ENCODE measurements around the gene RAB22A.

The RAB22A gene

DNA sequence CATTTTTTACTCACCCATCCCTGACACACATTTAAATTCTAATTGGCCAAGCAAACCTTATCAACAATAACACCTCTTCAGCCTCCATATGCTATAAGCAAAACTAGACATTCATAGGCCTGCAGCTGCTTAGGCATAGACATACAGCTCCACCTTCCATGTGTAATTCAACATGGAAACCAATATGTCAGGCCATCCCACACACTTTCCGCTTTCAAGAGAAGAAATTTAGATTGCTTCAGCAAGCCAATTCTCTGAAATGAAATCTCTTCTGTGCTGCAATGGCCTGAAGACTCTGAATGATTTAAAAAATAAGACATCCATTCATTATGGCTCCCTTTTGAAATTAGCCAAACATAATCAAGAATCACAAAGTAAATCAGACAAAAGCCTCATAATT lies 4.5 kb upstream of the RAB22A start:
- DNase-seq, result no peak

DNA sequence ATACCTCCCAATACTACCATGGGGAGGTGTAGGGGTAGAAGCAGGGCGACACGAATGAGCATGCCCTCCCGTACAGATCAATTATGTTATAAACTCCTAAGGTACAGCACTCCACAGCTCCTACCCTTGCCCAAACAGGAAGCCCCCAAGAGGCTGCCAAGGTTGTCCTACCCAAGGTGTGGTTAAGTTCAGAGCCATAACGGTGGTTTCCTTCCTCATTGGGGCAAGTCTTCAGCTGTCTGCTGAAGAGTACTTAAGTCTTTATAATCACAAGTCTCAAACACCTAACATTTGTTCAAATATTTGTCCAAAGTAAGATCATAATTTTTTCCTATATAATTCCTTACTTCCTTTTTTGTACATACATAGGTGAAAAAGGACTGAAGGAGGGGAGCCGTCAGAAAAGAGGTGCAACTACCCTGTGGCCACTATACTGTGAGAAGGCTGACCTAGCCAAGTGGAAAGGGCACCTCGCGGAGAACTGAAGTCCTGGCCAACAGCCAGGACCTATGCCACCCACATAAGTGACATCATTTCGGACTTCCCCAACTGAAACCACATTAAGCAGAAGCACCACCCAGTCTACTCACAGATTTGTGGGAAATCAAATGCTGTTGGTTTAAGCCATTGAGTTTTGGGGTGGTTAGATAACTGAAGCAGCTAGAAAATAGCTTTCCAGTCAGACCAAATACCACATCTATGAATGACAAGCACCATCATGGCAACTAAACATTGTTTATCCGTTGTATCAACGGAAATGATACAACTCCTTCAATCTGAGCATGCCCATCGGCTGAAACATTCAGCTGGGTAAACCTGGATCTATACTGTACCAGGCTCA lies 2.9 kb upstream of the RAB22A start:
- DNase-seq, result peak; percentile 74

DNA sequence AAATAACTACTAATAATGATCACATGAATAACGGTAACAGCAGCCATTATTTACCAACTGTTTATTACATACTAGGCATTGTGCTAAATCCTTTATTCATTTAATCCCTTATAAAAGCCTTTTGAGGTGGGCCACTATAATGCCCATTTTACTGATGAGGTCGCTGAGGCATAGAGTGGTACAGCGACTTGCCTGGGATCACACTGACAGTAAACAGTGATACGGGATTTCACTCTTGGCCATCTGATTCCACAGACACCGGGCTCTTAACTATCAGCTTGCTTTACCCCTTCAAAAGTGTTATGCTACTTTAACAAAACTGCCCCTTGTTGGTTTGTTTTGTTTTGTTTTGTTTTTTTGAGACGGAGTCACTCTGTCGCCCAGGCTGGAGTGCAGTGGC lies 2.2 kb upstream of the RAB22A start:
- DNase-seq, result no peak

DNA sequence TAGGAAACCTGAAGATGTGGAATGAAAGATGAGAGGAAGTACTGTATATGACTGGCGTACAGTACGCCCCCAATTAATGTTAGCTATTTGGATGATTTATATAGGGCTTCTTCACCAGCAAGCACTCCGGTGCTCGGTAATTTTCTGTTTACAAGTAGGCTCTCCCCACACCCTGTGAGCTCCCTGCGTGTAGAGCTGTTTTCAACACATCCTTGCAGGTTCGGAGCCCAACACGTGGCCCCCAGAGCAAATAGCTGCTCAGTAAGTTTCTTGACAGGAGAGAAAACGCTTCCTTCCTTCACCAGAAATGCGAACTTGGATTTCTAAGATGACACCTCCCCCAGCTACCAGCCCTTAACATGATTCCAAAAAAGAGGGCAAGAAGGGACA lies 1.2 kb upstream of the RAB22A start:
- DNase-seq, result peak; percentile 47

DNA sequence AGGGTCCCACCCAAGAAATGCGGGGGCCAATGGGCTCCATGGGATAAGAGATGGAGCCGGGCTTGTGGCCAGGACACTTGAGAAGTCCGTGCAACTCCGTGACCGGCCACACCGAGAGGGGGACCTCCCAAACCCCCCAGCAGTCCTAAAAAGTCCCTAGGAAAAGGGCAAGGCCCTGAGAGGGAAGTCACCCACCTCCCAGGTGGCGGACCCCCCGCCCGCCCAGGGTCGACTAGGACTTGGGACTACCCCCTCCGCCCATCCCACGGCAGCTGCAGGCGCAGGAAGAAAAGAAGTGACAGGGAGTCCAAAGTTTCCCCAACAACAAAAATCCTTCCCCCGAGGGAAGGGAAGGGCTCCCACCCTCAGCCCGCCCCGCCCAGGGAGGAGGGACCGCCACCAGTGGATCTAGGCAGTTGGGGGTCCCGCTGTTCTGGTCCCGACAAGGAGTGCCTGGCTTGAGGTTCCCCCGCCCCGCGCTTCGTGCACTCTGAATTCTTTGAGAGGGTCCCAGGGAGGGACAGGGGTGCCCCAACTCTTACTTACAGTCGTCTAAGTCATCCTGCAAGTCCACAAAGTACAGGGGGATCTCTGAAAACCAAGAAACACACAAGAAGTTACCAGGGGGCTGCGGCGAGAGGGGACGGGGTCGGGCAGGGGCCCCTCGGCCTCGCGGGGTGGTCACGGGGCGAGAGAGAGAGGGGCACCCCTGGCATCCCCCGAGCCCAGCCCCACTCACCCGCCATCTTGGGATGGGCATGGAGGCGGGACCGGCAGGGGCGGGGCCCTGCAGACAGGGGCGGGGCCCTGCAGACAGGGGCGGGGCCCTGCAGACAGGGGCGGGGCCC lies 611 bp upstream of the RAB22A start:
- DNase-seq, result peak; percentile 77

DNA sequence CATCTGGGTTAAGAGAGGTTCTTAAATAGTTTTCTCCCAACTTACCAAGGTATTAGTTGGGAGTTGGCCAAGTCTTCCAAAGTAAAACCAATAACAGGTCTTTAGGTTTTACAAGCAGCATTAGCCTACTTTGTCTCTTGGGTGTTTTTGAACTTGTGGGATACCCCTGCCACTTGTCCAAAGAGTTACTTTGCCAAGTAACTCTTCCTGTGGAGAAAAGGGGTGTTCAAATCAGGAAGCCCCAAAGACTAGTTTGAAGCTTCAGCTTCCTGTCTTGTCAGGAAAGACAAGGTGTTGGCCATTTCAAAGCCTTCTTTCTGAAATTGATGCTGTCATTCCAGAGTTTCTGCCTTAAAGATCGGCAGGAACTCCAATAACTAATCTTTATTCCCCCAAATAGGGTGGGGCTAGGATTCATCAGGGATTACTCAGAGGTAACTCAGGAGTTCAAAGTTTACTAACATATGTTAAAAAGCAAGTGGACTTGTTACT lies 822 bp downstream of the RAB22A start:
- DNase-seq, result no peak

DNA sequence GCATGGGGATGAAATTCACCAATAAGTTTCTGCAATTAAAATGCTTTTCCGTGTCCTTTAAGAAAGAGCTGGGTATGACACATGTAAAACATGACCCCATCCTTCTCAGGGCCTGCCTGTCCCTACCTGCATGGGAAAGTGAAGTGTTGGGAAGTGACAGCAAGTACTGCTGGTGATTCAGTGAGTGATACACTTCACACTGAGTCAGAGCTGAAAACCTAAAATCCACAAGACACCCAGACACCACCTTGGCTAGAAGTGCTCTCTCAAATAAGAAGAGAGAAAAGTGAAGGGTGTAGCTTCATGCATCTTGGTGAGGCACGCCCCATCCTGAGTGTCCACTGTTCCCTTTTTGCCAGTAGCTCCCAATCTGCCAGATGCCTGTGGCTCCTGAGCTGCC lies 3.3 kb downstream of the RAB22A start:
- no peak for DNase-seq

DNA sequence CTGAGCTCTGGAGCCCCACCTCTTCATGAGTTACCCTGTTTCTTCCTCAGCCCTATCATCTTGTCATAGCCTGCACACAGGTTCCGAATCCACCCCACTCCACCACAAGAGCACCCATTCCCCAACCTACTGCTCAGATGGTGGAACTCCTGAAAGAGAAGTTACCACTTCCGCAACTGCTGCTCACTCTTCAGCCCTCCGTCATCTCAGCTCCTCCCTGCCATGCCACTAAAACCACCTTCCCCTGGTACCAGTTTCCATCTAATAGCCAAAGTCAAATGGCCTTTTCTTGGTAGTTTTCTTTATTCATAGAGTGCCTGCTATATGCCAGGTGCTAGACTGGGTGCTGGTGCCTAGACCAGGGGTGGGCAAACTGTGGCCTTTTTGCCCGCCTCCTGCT lies 3.9 kb downstream of the RAB22A start:
- DNase-seq, result no peak

DNA sequence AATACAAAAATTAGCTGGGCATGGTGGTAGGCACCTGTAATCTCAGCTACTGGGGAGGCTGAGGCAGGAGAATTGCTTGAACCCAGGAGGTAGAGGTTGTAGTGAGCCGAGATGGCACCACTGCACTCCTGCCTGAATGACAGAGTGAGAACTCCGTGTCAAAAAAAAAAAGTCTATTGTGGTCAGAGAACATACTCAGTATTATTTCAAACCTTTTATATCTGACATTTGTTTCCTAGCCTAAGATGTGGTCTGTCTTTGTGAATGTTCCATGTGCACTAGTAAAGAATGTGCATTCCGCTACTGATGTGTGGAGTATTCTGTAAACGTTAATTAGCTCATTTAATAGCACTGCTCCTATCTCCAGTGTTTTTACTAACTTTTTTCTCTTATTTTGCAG lies 11.7 kb downstream of the RAB22A start:
- no peak for DNase-seq

DNA sequence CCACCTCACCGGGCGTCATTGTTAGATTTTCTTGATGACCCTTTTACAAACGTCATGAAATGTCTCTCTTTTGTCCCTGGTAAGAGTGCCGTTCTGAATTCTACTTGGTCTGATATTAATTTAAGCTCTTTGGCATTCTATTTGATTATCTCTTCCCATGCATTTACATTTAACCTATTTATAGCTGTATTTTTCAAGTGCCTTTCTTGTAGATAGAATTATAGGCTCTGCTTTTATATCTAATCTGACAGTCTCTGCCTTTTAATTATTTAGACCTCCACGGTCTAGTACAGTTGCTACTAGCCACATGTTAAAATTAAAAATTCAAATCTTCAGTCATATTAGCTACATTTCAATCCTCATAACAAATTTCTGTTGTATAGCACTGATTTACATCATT lies 12.6 kb downstream of the RAB22A start:
- DNase-seq, result no peak

DNA sequence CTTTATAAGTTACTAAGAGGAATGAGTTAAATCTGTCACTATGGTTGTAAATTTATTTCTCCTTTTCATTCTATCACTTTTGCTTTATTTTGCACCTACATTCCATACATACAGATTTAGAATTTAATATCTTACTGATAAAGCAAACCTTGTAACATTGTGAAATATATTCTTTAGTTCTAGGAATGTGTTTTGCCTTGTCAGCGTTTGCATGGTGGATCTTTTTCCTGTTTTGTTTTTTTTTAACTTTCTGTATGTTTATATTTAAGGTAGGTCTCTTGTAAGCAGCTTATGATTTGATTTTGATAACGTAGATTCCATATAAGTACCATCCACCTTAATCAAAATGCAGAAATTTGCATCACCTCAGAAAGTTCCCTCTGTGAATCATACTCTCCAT lies 16.4 kb downstream of the RAB22A start:
- DNase-seq, result no peak

DNA sequence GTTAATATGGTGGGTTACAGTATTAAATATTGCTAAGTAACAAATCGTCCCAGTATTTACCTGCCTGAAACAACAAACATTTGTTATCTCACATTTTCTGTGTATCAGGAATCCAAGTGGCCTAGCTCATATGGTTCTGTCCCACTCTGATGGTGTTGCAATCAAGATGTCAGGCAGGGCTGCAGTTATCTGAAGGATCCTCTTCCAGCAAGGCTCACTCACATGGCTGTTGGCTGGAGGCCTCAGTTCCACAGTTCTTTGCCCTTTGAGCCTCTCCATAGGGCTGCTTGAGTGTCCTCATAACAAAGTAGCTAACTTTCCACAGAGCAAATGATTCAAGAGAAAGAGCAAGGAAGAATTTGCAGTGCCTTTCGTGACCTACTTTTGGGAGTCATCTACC lies 17.7 kb downstream of the RAB22A start:
- no peak for DNase-seq

DNA sequence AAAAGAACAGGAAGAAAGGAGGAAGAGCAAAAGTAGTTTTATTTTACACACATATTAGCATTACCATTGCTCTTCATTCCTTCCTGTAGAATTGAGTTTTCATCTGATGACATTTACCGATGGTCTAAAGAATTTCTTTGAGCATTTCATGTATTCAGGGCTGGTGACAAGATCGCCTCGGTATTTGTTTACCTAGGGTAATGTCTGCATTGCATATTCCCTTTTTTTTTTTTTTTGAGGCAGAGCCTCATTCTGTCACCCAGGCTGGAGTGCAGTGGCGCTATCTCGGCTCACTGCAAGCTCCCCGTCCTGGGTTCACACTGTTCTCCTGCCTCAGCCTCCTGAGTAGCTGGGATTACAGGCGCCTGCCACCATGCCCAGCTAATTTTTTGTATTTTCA lies 19.3 kb downstream of the RAB22A start:
- DNase-seq, result no peak

DNA sequence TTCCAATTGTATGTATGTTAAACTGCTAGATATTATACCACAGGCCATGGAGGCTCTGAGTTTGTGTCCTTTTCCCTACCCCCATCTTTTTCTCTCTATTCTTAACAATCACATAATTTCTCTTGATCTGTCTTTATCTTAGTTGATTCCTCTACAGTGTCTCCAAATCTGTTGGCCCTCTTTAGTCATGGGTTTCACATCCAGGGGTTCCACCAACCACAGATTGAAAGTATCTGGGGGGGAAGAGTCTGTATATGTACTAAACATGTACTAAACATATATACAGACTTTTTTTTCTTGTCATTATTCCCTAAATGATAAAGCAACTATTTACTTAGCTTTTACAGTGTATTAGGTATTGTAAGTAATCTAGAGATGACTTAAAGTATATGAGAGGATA lies 20.2 kb downstream of the RAB22A start:
- no peak for DNase-seq

DNA sequence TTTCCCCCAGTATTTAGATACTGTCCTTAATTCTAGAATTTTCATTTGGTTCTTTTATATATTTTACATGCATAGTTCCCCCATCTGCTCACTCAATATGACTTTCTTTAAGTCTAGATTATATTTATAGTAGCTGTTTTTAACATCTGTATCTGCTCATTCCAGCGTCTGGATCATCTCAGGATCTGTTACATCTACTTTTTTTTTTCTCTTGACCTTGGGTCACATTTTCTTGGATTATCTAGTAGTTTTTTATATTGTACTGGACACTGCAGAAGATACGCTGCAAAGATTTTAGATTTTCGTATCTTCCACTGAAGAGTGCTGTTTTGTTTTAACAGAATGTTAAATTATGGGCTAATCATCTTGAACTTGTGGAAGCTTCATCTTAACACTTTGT lies 20.7 kb downstream of the RAB22A start:
- no peak for DNase-seq

DNA sequence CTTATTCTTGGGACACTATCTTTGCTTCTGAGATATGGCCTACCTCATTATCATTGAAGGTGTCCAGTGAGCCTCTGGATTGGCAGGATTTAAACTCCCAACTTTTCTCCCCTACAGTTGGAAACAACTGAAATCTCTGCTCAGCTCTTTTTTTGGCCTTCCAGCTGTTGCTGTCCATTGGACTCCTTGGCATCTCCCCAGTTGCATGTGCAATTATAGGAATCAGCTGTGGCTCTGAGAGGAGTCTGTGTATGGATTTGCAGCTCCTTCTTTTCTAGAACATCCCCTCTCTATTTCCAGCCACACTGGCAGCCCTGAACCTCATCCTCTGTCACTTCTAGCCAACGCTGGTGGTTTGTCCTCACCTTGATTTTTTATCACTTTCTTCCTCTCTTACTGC lies 21.2 kb downstream of the RAB22A start:
- DNase-seq, result no peak

DNA sequence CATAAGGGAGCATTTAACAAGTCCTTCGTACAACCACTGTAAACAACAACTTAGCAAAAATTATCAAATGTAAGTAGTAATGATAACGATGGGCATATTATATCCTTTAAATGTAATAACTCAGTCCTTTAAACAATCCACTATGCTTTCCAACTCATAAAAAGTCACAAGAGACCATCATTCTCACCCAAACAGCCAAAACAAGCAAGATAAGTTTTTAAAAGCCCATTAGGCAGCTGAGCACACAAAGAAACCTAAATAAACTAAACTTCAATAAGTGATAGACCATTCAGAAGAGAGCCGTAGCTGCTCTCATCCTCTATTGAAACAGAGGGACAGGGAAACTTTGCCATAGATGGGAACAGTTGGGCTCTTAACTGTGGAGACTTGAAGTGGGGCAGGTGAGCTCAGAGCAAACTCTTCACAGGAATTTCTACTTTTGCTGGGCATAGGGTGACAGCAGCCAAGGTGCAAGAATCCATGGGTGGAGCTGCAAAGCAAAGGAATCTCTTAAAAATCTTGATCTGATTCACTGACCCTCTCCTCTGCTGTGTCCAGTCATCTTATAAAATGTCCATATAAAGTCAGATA lies 22.5 kb downstream of the RAB22A start:
- no peak for DNase-seq

DNA sequence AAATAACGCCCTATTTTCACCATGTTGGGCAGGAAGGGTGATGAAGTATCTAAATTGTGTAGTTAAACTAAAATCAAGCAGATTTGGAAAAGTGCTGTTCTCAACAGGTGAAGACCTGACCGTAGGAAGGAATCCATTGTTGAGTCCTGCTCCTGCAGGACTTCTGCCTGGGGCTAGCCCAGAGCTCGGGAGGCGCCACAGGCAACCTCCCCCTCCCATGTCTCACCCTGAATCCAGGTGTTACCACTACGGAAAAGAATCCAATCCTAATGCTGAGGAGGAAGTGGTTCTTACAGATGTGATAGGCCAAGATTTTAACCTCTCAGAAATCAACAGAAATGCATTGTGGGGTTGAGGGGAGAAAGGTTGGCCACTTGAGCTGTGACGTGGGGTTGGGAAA lies 30.2 kb downstream of the RAB22A start:
- DNase-seq, result no peak

DNA sequence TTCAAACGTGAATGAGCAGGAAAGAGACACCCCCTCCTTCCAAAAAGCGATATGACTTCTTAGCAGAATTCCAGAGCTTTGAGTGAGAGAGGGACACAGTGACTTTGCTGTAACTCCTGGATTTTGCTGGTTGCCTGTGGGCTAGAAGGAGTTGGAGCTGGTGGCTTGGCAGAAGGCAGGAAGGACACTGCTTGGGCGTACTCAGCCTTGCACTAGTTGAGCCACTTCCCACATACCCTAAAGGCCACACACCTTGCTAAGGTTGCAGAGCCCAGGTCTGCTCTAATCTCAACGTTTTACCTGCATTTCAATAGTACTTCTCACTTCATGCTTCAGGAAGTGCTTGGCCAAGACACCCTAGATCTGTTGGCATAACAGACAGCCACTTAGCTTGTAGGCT lies 30.6 kb downstream of the RAB22A start:
- DNase-seq, result no peak

DNA sequence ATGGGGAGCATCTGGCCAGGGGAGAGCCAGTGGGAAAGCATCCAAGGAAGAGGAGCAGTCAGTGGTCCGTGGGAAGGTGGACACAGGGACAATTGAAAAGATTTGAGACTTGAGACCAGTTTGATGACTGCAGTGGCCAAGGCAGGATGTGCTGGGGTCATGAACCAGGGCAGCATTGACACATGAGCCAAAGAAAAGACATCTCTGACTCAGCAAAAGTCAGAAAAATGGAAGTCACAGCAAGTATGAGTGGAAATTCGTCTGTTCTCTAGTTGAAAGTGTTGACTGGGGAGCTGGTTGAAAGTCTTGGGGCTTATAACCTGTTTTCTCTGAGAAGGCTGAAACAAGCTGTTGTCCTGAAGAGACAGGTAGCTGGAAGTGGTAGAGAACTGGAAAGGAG lies 31.3 kb downstream of the RAB22A start:
- DNase-seq, result no peak

DNA sequence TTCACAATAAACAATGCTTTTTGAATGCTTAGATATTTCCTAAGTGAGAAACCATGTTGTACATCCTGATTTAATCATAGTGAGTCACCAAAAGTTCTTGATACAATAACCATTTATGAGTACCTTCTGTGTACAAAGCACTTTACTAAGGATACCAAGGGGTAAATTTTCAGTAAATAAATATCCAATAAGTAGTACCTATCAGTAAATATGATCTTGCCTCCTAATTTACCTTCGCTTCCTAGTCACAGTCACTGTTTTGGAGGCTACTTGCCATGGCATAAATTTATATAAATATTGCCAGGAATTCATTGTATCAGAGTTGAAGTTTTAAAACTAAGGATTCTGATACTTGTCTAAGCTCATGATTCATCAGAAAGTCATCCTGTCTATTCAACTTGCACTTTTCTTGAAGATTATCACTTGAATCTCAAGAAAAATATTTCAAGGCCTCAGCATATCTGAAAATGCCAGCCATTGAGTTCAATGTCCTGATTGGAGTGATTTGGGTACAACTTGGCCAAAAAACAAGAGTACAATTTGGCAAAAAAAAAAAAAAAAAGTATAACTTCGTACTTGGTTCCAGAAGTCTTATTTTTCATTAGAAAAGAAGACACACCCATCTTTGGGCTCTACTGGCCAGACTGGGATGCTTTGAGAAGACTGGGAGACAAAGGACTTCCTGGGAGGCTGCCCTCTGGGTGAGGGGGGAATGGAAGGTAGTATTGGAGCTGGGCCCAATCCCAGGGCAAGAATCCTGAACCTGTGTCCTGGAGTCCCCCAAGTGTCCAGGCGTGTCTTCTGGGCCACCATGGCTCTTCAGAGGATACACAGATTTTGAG lies 32.8 kb downstream of the RAB22A start:
- no peak for DNase-seq

DNA sequence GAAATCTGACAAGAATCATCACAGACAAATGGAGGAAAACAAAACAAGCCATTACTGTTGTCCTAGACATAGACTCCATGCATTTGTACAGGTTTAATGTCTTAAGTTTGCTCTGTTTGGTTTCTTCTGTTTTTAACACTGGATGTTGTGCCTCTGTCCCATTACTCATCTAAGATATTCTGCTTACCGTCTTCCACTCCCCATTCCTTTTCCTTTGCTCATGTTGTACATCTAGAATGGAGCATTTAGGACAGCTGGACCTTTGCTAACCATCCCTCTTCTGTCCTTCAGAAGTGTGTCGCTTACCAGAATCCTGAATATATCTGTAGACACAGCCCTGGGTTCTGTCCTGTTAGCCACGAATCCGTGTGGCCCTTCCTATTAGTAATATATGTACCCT lies 35.2 kb downstream of the RAB22A start:
- DNase-seq, result no peak

DNA sequence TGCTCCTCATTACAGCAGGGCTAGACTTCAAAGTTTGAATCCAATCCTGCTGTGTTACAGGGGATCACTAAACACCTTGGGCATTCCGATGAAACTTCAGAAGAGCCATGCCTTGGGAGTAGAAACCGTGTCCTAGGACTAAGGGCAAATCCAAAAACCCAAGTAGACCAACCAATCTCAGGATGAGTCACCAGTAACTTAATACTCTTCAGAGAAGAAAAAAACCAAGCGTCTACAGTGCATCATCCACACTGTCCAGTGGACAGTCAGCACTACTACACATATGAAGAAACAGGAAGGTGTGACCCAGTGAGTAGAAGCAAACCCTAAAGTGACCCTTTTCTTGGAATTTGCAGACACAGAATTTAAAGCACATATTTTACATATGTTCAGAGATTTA lies 40.1 kb downstream of the RAB22A start:
- no peak for DNase-seq
